HEK293T (cell line): ENCODE measurements around the gene CHMP6.

ENCODE experiments used
- ARNT ChIP-seq: fragments of 450-650 bp; IDR thresholded peaks from 2 replicates; pipeline ENCODE4 v1.6.1; 2017; ENCODE audit warnings: mild to moderate bottlenecking
- BHLHE40 ChIP-seq: fragments of 450-650 bp; IDR thresholded peaks from 2 replicates; pipeline ENCODE4 v1.6.1; 2016; ENCODE audit warnings: mild to moderate bottlenecking, moderate library complexity, borderline replicate concordance
- CTBP1 ChIP-seq: fragments of 450-650 bp; IDR thresholded peaks from 2 replicates; pipeline ENCODE4 v1.6.1; 2016; ENCODE audit warnings: borderline replicate concordance
- LEF1 ChIP-seq: fragments of 450-650 bp; IDR thresholded peaks from 2 replicates; pipeline ENCODE4 v1.6.1; 2017; ENCODE audit warnings: mild to moderate bottlenecking, borderline replicate concordance
- SUZ12 ChIP-seq: fragments of 450-650 bp; IDR thresholded peaks from 2 replicates; pipeline ENCODE4 v1.6.1; 2016; ENCODE audit warnings: mild to moderate bottlenecking
- TARDBP ChIP-seq: fragments of 450-650 bp; IDR thresholded peaks from 2 replicates; pipeline ENCODE4 v1.6.1; 2016
- ZNF384 ChIP-seq: fragments of 450-650 bp; IDR thresholded peaks from 2 replicates; pipeline ENCODE4 v1.6.1; 2016

DNA sequence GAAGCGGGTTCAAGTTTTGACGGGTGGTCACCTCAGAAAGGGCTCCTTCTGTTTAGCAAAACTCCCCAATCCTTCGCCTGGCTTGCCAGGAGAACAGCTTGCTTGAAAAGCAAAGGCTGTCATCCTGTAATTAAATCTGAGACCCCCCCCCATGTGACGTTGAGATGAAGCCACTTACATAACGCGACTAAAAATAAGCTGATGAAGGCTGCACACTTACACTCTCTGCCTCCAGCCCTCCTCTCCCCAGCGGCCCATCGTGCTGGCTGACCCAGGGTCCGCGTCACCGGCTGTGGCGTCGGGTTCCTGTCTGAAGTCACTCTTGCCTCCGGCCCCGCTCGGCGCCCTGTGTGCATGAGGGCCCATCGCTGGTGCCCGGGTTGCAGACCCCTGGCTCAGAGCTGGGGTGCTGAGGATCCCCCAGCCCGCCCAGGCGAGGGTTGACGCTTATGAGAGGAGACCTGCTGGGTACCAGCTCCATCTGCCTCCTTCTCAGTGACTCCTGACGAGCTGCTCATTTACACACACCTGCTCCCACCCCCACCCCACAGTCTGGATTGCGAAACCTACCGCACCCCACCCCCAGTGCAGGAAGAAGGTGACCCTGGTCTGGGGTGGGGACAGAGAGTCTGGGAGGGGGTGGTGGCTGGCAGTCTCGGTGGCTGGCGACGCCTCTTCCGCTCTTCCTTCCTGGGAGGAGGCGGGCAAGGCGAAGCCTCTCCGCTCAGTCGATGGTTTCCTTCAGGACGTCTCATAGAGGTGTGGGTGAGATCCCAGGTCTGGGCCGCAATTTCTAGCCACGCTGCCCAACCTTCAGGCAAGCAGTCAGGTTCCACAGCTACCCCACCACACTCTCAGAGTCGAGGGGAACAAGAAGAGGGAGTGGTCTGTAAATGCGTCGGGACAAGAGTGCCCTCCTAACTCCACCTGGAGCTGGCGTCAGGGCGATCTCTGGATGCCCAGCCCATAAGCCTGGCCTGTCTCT, 40.2 kb downstream of the CHMP6 start:
- no peak for TF ChIP-seq SUZ12
- no peak for TF ChIP-seq LEF1
- TF ChIP-seq ZNF384: no peak
- TF ChIP-seq CTBP1: no peak
- TF ChIP-seq BHLHE40: no peak
- no peak for TF ChIP-seq ARNT
- TF ChIP-seq TARDBP: no peak
